Esophagus mucosa (tissue), 1 donor: ENCODE data around the gene NRCAM. TPM values are rescaled to one million over a fixed set of nuclear protein-coding genes. Genes with fewer than 3 reads are reported as not detected.
"Not testable (repeated sequence)": the region's sequence is repeated elsewhere in the genome, so short reads cannot be mapped to it uniquely, and the experiment has no call there.

Experiments used
- ATAC-seq: fragments of 200-7000 bp; cut with Tn5 transposase; one replicate; pipeline ENCODE4 v1.9.1; 2020
- total RNA-seq: library from RNA; stranded (reverse); gene quantifications from one replicate; pipeline ENCODE4 v1.2.4, GENCODE V29; 2023
- donor health status: DM: yes; HTN: yes; CAD: no.

NRCAM gene
- total RNA-seq, 1 donor from 2014 or later = 10.9 TPM

- ATAC-seq = not testable (repeated sequence)
These were observed 183.3 kb downstream of the NRCAM start for GRCh38 chr7:108272891-108273290.

GRCh38 chr7:108270385-108271015 lies 185.7 kb downstream of the NRCAM start:
- no peak for ATAC-seq

- ATAC-seq = no peak
These were observed 187.9 kb downstream of the NRCAM start for GRCh38 chr7:108268200-108268820.

- no peak for ATAC-seq
These were observed 188.6 kb downstream of the NRCAM start for GRCh38 chr7:108267615-108268014.

- ATAC-seq = no peak
These were observed 189.7 kb downstream of the NRCAM start for GRCh38 chr7:108266491-108266890.

GRCh38 chr7:108266035-108266434 lies 190.2 kb downstream of the NRCAM start:
- no peak for ATAC-seq

GRCh38 chr7:108265007-108265406 lies 191.2 kb downstream of the NRCAM start:
- no peak for ATAC-seq

GRCh38 chr7:108263425-108263824 lies 192.8 kb downstream of the NRCAM start:
- ATAC-seq = peak; percentile 8

GRCh38 chr7:108261560-108262255 lies 194.5 kb downstream of the NRCAM start:
- no peak for ATAC-seq

GRCh38 chr7:108259447-108259846 lies 196.8 kb downstream of the NRCAM start:
- ATAC-seq = not testable (repeated sequence)

GRCh38 chr7:108257954-108258353 lies 198.3 kb downstream of the NRCAM start:
- no peak for ATAC-seq

- ATAC-seq = no peak
These were observed 202.0 kb downstream of the NRCAM start for GRCh38 chr7:108254259-108254658.

- ATAC-seq = no peak
These were observed 202.8 kb downstream of the NRCAM start for GRCh38 chr7:108253275-108254044.

GRCh38 chr7:108252177-108252576 lies 204.1 kb downstream of the NRCAM start:
- no peak for ATAC-seq

- no peak for ATAC-seq
These were observed 204.5 kb downstream of the NRCAM start for GRCh38 chr7:108251700-108252099.

GRCh38 chr7:108249453-108249852 lies 206.8 kb downstream of the NRCAM start:
- no peak for ATAC-seq

GRCh38 chr7:108248821-108249220 lies 207.4 kb downstream of the NRCAM start:
- no peak for ATAC-seq

GRCh38 chr7:108248418-108248817 lies 207.8 kb downstream of the NRCAM start:
- no peak for ATAC-seq

GRCh38 chr7:108247614-108248013 lies 208.6 kb downstream of the NRCAM start:
- ATAC-seq = no peak

GRCh38 chr7:108246227-108246837 lies 209.9 kb downstream of the NRCAM start:
- ATAC-seq = peak; percentile 98

GRCh38 chr7:108245523-108246226 lies 210.6 kb downstream of the NRCAM start:
- no peak for ATAC-seq

- ATAC-seq = no peak
These were observed 212.1 kb downstream of the NRCAM start for GRCh38 chr7:108244110-108244509.
